ENCODE data around the gene EMX1.

EMX1 gene

DNA sequence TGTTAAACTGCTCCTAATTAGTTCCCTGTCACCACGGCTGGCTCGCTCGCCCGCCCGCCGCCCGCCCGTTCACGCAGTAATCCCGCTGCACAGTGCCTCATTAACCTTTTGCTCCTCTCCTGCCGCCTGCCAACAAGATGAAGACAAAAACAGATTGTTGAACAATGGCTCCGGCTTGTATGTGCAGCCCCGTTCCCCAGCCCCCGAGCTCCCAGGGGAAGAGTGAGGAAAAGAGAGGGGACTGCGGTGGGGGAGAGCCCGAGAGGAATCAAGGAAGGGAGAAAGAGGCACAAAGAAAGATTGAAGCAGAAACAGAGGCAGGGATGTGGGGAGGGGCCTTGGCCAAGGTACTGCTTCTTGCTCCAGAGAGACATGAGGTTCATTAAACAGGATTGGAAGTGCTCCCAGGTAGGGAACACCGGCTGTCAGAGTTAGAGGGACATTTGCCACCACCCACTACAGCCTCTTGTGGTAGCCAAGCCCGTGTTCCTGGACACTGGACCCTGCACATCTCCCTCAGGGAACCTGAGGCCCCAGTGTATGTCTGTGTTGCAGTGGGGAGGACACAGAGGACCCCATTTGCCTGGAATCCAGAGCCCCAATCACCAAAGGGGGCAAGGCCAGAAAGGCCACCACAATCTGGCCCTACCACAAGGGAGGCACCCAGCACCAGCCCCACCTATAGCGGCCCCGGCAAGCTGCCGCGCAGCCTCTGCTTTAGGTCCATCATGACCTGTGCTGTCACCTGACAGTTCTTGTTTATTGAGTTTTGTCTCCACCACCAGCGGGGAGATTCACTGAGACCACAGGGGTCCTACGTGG, 38.1 kb downstream of the EMX1 start:
- ChIA-PET POLR2A (no interaction called here), CTCF (interaction anchor here (2.2 kb wide), 1 partner anchor 18 kb away, joined by 11 read pairs; no protein-coding TSS in a partner anchor)
- DNase-seq (ENCODE audit: extremely low spot score) = no peak
- TF ChIP-seq, protein P1, sequence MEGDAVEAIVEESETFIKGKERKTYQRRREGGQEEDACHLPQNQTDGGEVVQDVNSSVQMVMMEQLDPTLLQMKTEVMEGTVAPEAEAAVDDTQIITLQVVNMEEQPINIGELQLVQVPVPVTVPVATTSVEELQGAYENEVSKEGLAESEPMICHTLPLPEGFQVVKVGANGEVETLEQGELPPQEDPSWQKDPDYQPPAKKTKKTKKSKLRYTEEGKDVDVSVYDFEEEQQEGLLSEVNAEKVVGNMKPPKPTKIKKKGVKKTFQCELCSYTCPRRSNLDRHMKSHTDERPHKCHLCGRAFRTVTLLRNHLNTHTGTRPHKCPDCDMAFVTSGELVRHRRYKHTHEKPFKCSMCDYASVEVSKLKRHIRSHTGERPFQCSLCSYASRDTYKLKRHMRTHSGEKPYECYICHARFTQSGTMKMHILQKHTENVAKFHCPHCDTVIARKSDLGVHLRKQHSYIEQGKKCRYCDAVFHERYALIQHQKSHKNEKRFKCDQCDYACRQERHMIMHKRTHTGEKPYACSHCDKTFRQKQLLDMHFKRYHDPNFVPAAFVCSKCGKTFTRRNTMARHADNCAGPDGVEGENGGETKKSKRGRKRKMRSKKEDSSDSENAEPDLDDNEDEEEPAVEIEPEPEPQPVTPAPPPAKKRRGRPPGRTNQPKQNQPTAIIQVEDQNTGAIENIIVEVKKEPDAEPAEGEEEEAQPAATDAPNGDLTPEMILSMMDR (IDR thresholded peaks at IDR 0.05; ENCODE audit: control extremely low read depth, extremely low read depth, low read depth, missing control alignments) = no peak

DNA sequence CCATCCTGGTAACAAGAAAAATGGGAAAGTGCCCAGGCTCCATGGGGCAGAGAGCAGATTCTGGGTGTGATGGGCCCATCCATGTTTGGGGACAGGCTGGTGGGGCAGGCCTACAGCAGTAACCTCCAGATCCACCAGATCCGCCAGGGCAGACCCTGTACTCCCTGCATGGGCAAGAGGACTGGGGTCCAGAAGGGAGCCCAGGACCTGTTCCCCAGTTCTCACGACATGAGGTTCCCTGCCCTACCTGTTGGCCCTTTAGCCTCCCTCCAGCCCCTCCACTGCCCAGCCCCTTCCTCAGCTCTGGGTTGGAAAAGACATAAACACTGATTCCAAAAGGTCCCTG, 38.7 kb downstream of the EMX1 start:
- TF ChIP-seq, protein P1 (IDR thresholded peaks at IDR 0.05; ENCODE audit: control extremely low read depth, extremely low read depth, low read depth, missing control alignments) = no peak
- DNase-seq (ENCODE audit: extremely low spot score) = no peak
- ChIA-PET CTCF (no interaction called here), POLR2A (no interaction called here)

DNA sequence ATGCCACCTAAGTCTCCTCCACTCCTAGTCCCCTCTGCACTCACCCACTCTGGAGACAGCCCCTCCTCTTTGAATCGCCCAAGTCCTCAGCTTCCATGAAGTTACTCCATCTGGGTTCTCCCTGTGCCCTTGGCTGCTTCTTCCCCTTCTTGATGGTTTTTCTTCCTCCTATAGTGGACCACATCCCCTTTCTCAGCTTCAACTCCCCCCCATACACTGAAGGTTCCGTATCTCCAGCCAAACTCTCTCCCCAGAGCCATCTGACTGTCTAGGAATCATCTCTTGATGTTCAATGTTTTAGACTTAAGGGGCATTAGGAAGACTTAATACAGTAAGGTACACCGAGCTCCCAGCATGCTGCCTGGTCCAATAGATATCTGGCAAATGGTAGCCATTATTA, 39.6 kb downstream of the EMX1 start:
- CTCF ChIA-PET = interaction anchor here (2.0 to 2.8 kb wide), 2 partner anchors 17 to 64 kb away, joined by 8 to 9 read pairs; no protein-coding TSS in a partner anchor
- no peak for DNase-seq (ENCODE audit: extremely low spot score)
- POLR2A ChIA-PET = no interaction called here
- TF ChIP-seq, protein P1 (IDR thresholded peaks at IDR 0.05; ENCODE audit: control extremely low read depth, extremely low read depth, low read depth, missing control alignments) = no peak

DNA sequence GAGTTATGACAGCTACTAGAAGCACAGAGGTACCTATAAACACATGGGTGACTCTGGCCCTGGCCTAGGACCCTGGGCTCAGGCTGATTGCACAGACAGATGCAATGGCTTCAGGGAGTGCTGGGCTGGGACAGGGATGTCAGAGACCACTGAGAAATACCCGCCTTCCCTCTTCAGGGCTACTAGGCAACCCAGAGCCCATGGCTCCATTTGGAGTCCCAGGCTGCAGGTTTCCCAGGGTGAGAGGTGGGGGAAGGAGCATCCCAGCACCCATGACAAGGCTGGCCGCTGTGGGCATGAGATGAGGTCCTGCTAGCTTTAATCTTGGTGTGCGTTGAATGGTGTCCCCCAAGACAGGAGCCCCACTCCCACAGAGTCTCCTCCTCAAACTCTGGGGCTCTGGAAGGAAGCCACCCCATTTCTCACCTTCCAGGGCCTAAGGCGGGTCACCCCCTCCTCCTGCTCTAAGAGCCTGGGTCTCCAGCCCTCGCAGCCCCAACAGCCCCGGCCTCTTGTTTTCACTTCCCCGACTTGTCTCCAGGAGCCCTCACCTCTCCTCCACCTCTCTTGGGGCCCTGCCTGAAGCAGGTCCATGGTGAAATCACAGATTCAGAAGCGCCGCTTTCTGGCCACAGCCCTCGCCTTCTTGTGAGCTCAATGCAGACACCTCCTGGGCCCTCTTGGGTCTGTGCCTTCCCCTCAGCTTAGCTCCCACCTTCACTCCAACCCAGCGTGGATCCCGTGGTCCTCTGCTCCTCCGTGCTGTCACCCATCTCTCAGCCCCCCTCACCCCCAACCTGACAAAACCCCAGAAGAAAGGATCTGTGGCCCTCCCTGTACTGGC, 41.4 kb downstream of the EMX1 start:
- POLR2A ChIA-PET = no interaction called here

DNA sequence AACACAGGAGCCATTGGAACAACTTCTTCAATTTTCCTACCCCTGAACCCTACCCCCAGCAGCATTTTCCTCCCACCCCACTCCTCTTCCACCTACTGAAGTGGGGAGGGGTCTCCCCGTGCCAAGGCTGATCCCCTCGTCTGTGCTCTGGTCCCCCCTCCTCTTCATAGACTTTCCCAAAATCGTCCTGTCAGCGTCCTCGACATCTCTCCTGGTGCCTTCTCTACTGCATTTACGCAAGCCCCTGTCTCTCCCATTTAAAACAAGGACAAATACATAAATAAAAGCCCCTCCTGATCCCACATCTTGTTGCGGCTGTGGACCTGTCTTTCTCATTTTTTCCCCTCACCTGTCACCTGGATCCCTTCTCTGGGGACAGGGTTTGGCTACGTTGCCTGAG, 42.2 kb downstream of the EMX1 start:
- ChIA-PET POLR2A (no interaction called here), CTCF (interaction anchor here (1.3 kb wide), 1 partner anchor 34 kb away, joined by 3 read pairs; no protein-coding TSS in a partner anchor)
- DNase-seq (ENCODE audit: extremely low spot score) = no peak
- TF ChIP-seq, protein P1 (IDR thresholded peaks at IDR 0.05; ENCODE audit: control extremely low read depth, extremely low read depth, low read depth, missing control alignments) = no peak

More for the DNA sequence above, 41.4 kb downstream of the EMX1 start:
- CTCF ChIA-PET = interaction anchor here (2.0 to 2.8 kb wide), 2 partner anchors 15 to 66 kb away, joined by 8 to 9 read pairs; no protein-coding TSS in a partner anchor
- DNase-seq (ENCODE audit: extremely low spot score) = no peak
- TF ChIP-seq, protein P1 (IDR thresholded peaks at IDR 0.05; ENCODE audit: control extremely low read depth, extremely low read depth, low read depth, missing control alignments) = no peak
